Keratinocyte (primary cell): ENCODE measurements around the gene ENPP3. TPM values are rescaled to one million over a fixed set of nuclear protein-coding genes. Genes with fewer than 3 reads are reported as not detected.
"Not testable (repeated sequence)": the region's sequence is repeated elsewhere in the genome, so short reads cannot be mapped to it uniquely, and the experiment has no call there.

Source experiments
- DNase-seq: peaks from one replicate; pipeline ENCODE4 v3.0.0-alpha.2; 2011; ENCODE audit warnings: low read depth, missing footprints, low spot score
- FAIRE-seq: peaks from 2 replicates; lab custom pipeline; 2011; peaks lifted over from hg19 to GRCh38; lab: Jason Lieb, UNC
- H2AFZ ChIP-seq: 2 replicates; pipeline ENCODE4 v1.6.0; 2012; ENCODE audit warnings: low read length, control low read depth, inconsistent platforms; ENCODE audit not compliant: control insufficient read depth
- H3K27ac ChIP-seq: 2 replicates; pipeline ENCODE4 v1.5.1; 2011; ENCODE audit warnings: low read length; ENCODE audit not compliant: control insufficient read depth, insufficient read depth
- H3K27me3 ChIP-seq: 3 replicates; pipeline ENCODE4 v1.6.0; 2011; ENCODE audit warnings: low read length; ENCODE audit not compliant: control insufficient read depth, insufficient read depth; ENCODE audit errors: extremely low read depth
- H3K36me3 ChIP-seq, 2 experiments: 2 replicates in 1 of 2; 3 replicates in 1 of 2; pipeline ENCODE4 v1.5.1; 2011; ENCODE audit warnings: low read length in 2 of 2, mild to moderate bottlenecking in 1 of 2; ENCODE audit not compliant: control insufficient read depth in 2 of 2, insufficient read depth in 2 of 2; ENCODE audit errors: extremely low read depth in 1 of 2
- H3K4me1 ChIP-seq: 3 replicates; pipeline ENCODE4 v1.5.1; 2011; ENCODE audit warnings: low read length; ENCODE audit not compliant: control insufficient read depth, insufficient read depth; ENCODE audit errors: extremely low read depth
- H3K4me2 ChIP-seq: 3 replicates; pipeline ENCODE4 v1.6.0; 2011; ENCODE audit warnings: low read depth, low read length; ENCODE audit not compliant: control insufficient read depth, insufficient read depth; ENCODE audit errors: extremely low read depth
- H3K4me3 ChIP-seq, 3 experiments: fragments of 200-600 bp in 1 of 3; sonication (generic) in 1 of 3; 2 replicates in 2 of 3; 3 replicates in 1 of 3; pipeline ENCODE4 v1.5.1; 2011 to 2016; ENCODE audit warnings: low read length in 3 of 3, mild to moderate bottlenecking in 3 of 3, control low read depth in 2 of 3, inconsistent platforms in 1 of 3, low read depth in 1 of 3, mixed read lengths in 1 of 3, mixed run types in 1 of 3, moderate library complexity in 1 of 3; ENCODE audit not compliant: control insufficient read depth in 2 of 3, insufficient read depth in 2 of 3; ENCODE audit errors: extremely low read depth in 1 of 3
- H3K79me2 ChIP-seq: 2 replicates; pipeline ENCODE4 v1.6.0; 2012; ENCODE audit warnings: low read length; ENCODE audit not compliant: control insufficient read depth, insufficient read depth
- H3K9ac ChIP-seq: 3 replicates; pipeline ENCODE4 v1.6.0; 2011; ENCODE audit warnings: low read length; ENCODE audit not compliant: control insufficient read depth, insufficient read depth; ENCODE audit errors: extremely low read depth
- H3K9me1 ChIP-seq: 3 replicates; pipeline ENCODE4 v1.6.0; 2011; ENCODE audit warnings: low read length; ENCODE audit not compliant: control insufficient read depth, insufficient read depth; ENCODE audit errors: extremely low read depth
- H3K9me3 ChIP-seq: 2 replicates; pipeline ENCODE4 v1.5.1; 2012; ENCODE audit warnings: low read depth, low read length; ENCODE audit not compliant: control insufficient read depth
- H4K20me1 ChIP-seq: 3 replicates; pipeline ENCODE4 v1.6.0; 2011; ENCODE audit warnings: low read length; ENCODE audit not compliant: control insufficient read depth, insufficient read depth; ENCODE audit errors: extremely low read depth
- EZH2 ChIP-seq: IDR thresholded peaks from one replicate; pipeline ENCODE4 v1.6.1; 2012; ENCODE audit warnings: inconsistent platforms, mild to moderate bottlenecking, low read length, moderate library complexity
- dilution Hi-C: fragments of 300-500 bp; cut with MboI; formaldehyde crosslinking; loops from one replicate; pipeline ENCODE4 v1.7.0; 2020; ENCODE audit warnings: low sequenced_read_pairs; ENCODE audit not compliant: extremely low pct_ligation_motif_present
- polyA plus RNA-seq, 5 experiments: library from polyadenylated mRNA; depleted of rRNA in 3 of 5; stranded (reverse) in 3 of 5; stranded (forward) in 1 of 5; unstranded in 1 of 5; fragments of >200 nt; gene quantifications; 1 replicate in 1 of 5; 2 replicates in 3 of 5; 3 replicates in 1 of 5; pipeline versions ENCODE4 v1.2.1 to v1.2.3, GENCODE V29; 2011 to 2012; ENCODE audit warnings: missing spikeins in 2 of 5, low read depth in 1 of 5, low replicate concordance in 1 of 5
- TF ChIP-seq, protein P1 (sequence below), 3 experiments: IDR thresholded peaks in 1 of 3; conservative IDR thresholded peaks in 1 of 3; optimal IDR thresholded peaks in 1 of 3; 2 replicates in 2 of 3; 3 replicates in 1 of 3; pipeline versions ENCODE3 to v1.5.1; 2011; ENCODE audit warnings: low read length in 3 of 3, mild to moderate bottlenecking in 3 of 3, moderate library complexity in 2 of 3, control low read depth in 1 of 3, inconsistent platforms in 1 of 3; ENCODE audit not compliant: insufficient read depth in 2 of 3; ENCODE audit errors: extremely low read depth in 1 of 3

Gene ENPP3
- polyA plus RNA-seq, 1 donor (not counting 4 experiments of a cell fraction or from before 2014, with no cell fraction given) = not detected

DNA sequence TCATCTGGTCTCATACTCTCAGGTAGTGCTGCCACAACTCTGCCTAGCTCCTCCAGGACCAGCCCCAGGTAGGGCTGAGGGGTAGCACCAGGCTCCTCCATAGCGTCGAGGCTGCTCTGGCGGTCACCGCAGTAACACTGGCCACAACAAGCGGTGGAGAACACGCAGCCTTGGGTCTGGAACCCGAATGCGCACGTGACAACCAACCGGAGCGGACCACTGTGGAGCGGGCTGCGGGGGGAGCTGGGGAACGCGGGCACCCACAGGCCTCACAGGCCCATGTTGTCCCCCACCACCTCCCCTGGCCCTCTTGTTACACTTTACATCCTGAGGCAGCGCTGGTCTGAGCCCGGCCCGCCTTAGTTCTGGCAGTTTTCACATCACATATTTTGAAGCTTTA is 73.8 kb downstream of the ENPP3 start, which contains the start of gene CTAGE9:
CTAGE9 (minus strand) TSS at position 101 of the 400 bp plus-strand sequence; CDS start at position 101, 0 bp downstream.
- H3K36me3 ChIP-seq, H2AFZ ChIP-seq, H3K27ac ChIP-seq, DNase-seq, FAIRE-seq, H3K4me3 ChIP-seq, H3K4me1 ChIP-seq, H3K9ac ChIP-seq, H3K9me1 ChIP-seq, H4K20me1 ChIP-seq, H3K27me3 ChIP-seq, H3K9me3 ChIP-seq, H3K4me2 ChIP-seq, dilution Hi-C loops, H3K79me2 ChIP-seq: not testable (repeated sequence)

DNA sequence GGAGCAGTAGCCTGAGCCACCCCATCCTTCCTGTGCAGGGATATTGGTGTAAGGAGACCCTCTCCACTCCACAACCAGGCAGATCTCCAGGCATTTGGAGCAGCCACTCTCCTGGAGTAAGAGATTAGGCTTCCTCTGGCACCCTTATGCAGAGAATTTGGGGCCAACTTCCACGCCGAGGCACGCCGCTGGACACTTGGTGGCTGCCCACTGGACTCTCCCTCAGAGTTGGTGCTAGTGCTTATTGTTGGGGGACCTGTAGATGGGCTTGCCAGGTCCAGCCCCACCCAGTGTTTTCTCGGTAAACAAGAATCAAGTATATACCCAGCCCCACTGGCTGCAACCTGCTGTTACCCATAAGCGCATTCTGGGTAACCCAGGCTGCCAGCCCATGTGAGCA is 78.5 kb downstream of the ENPP3 start:
- H3K27ac ChIP-seq, H3K4me1 ChIP-seq, H3K36me3 ChIP-seq, H2AFZ ChIP-seq, H3K4me2 ChIP-seq, FAIRE-seq, H3K27me3 ChIP-seq, H3K9me1 ChIP-seq, DNase-seq, H3K9me3 ChIP-seq, dilution Hi-C loops, H3K79me2 ChIP-seq, H4K20me1 ChIP-seq, H3K4me3 ChIP-seq, H3K9ac ChIP-seq: not testable (repeated sequence)

DNA sequence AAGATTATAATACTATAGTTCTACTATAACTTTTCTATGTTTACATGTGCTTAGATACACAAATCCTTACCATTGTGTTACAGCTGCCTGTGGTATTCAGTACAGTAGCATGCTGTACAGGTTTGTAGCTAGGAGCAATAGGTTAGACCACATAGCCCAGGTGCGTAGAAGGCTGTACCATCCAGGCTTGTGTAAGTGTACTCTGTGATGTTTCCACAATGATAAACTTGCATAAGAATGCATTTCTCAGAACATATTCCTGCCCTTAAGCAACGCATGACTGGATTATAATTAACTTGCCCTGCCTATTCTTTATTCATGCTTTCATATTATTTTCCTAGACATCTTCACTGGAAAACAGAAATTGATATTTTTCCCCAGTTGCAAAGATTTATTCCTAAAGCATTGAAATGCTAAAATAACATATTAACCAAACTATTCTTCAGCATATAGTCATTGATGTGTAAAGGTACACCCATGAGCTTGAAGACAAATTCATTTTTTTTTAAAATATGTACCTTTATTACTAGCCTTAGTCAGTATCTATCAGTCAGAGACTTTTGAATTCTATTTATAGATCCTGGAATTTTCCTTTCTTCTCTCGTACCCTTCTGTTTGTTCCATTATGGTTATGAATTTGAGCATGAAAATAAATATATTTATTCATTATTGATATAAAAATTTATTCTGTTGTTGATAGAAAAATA is 80.9 kb downstream of the ENPP3 start:
- DNase-seq (no peak), FAIRE-seq (no peak)
- Histone ChIP-seq H3K27ac (no peak overlapping the region), H3K4me2 (no peak overlapping the region), H3K79me2 (no peaks in the 10 kb centered on the region), H3K9ac (no peak overlapping the region), H3K4me3 (no peak overlapping the region), H3K4me1 (no peaks in the 10 kb centered on the region), H3K9me3 (no peaks in the 10 kb centered on the region), H3K27me3 (no peaks in the 10 kb centered on the region), H3K36me3 (no peaks in the 10 kb centered on the region), H2AFZ (no peak overlapping the region), H4K20me1 (no peaks in the 10 kb centered on the region), H3K9me1 (no peaks in the 10 kb centered on the region)
- TF ChIP-seq, protein P1, sequence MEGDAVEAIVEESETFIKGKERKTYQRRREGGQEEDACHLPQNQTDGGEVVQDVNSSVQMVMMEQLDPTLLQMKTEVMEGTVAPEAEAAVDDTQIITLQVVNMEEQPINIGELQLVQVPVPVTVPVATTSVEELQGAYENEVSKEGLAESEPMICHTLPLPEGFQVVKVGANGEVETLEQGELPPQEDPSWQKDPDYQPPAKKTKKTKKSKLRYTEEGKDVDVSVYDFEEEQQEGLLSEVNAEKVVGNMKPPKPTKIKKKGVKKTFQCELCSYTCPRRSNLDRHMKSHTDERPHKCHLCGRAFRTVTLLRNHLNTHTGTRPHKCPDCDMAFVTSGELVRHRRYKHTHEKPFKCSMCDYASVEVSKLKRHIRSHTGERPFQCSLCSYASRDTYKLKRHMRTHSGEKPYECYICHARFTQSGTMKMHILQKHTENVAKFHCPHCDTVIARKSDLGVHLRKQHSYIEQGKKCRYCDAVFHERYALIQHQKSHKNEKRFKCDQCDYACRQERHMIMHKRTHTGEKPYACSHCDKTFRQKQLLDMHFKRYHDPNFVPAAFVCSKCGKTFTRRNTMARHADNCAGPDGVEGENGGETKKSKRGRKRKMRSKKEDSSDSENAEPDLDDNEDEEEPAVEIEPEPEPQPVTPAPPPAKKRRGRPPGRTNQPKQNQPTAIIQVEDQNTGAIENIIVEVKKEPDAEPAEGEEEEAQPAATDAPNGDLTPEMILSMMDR (optimal IDR thresholded peaks at IDR 0.05 in 1 of 3, IDR thresholded peaks at IDR 0.05 in 1 of 3, conservative IDR thresholded peaks at IDR 0.05 in 1 of 3; ENCODE audit: extremely low read depth in 1 of 3, insufficient read depth in 2 of 3, low read length in 3 of 3) = no peak
- TF ChIP-seq EZH2 = no peak
- dilution Hi-C loops = no loop called here
